Neuronal stem cell (in vitro differentiated cells): ENCODE results near the gene TIMM23.

Experiments
- DNase-seq: peaks from one replicate; pipeline ENCODE4 v3.0.0-alpha.2; 2013; ENCODE audit warnings: low spot score
- H2AFZ ChIP-seq: one replicate; pipeline ENCODE4 v1.6.1; 2013; ENCODE audit warnings: mild to moderate bottlenecking, low read length, inconsistent platforms
- H2AK5ac ChIP-seq: 2 replicates; pipeline ENCODE4 v1.6.1; 2013; ENCODE audit warnings: low read depth, mild to moderate bottlenecking, inconsistent platforms, low read length, moderate library complexity, mixed read lengths
- H2BK120ac ChIP-seq: 2 replicates; pipeline ENCODE4 v1.6.1; 2013; ENCODE audit warnings: low read depth, mild to moderate bottlenecking, inconsistent platforms, low read length, moderate library complexity, mixed read lengths
- H2BK12ac ChIP-seq: one replicate; pipeline ENCODE4 v1.6.1; 2013; ENCODE audit warnings: low read length, inconsistent platforms
- H2BK15ac ChIP-seq: 2 replicates; pipeline ENCODE4 v1.6.1; 2013; ENCODE audit warnings: mild to moderate bottlenecking, low read length, inconsistent platforms, mixed read lengths
- H2BK5ac ChIP-seq: one replicate; pipeline ENCODE4 v1.6.1; 2013; ENCODE audit warnings: inconsistent platforms, mild to moderate bottlenecking, low read length, moderate library complexity
- H3K14ac ChIP-seq: one replicate; pipeline ENCODE4 v1.6.1; 2013; ENCODE audit warnings: low read length, inconsistent platforms
- H3K18ac ChIP-seq: 2 replicates; pipeline ENCODE4 v1.6.1; 2013; ENCODE audit warnings: low read length, inconsistent platforms
- H3K23ac ChIP-seq: 2 replicates; pipeline ENCODE4 v1.6.1; 2013; ENCODE audit warnings: low read depth, mild to moderate bottlenecking, mixed read lengths, low read length, inconsistent platforms; ENCODE audit not compliant: poor library complexity
- H3K27ac ChIP-seq: replicated peaks from 3 replicates; pipeline ENCODE4 v1.5.1; 2013; ENCODE audit warnings: low read length, inconsistent platforms
- H3K27me3 ChIP-seq, 3 experiments: 2 replicates each; pipeline ENCODE4 v1.6.1; 2013; ENCODE audit warnings: low read length in 3 of 3, mild to moderate bottlenecking in 2 of 3, inconsistent platforms in 1 of 3, low read depth in 1 of 3, mixed read lengths in 1 of 3, moderate library complexity in 1 of 3; ENCODE audit not compliant: control insufficient read depth in 3 of 3, insufficient read depth in 3 of 3
- H3K36me3 ChIP-seq, 2 donors: replicated peaks in 1 of 2; 2 replicates each; pipeline ENCODE4 v1.6.1; 2013; ENCODE audit warnings: low read length in 2 of 2; ENCODE audit not compliant: control insufficient read depth in 2 of 2, insufficient read depth in 2 of 2
- H3K4ac ChIP-seq: 2 replicates; pipeline ENCODE4 v1.6.1; 2013; ENCODE audit warnings: inconsistent platforms, mild to moderate bottlenecking, low read length, moderate library complexity
- H3K4me1 ChIP-seq, 2 donors: 1 replicate in 1 of 2; 2 replicates in 1 of 2; pipeline ENCODE4 v1.6.1; 2013; ENCODE audit warnings: low read length in 2 of 2, low read depth in 1 of 2; ENCODE audit not compliant: control insufficient read depth in 2 of 2, insufficient read depth in 1 of 2
- H3K4me2 ChIP-seq: one replicate; pipeline ENCODE4 v1.6.1; 2013; ENCODE audit warnings: mild to moderate bottlenecking, low read length, inconsistent platforms; ENCODE audit not compliant: insufficient read depth, poor library complexity, severe bottlenecking
- H3K4me3 ChIP-seq, 2 donors: 2 replicates each; pipeline ENCODE4 v1.5.1; 2013; ENCODE audit warnings: low read length in 2 of 2, mild to moderate bottlenecking in 2 of 2, inconsistent platforms in 1 of 2, moderate library complexity in 1 of 2
- H3K79me1 ChIP-seq: one replicate; pipeline ENCODE4 v1.6.1; 2013; ENCODE audit warnings: low read depth, mild to moderate bottlenecking, inconsistent platforms, low read length, moderate library complexity
- H3K9ac ChIP-seq: one replicate; pipeline ENCODE4 v1.6.1; 2013; ENCODE audit warnings: mild to moderate bottlenecking, low read depth, low read length, inconsistent platforms; ENCODE audit not compliant: poor library complexity
- H3K9me3 ChIP-seq, 2 donors: replicated peaks in 1 of 2; 2 replicates each; pipeline versions ENCODE3 to v1.6.1; 2013; ENCODE audit warnings: low read length in 2 of 2, mild to moderate bottlenecking in 2 of 2, inconsistent platforms in 1 of 2, low read depth in 1 of 2, mixed read lengths in 1 of 2, moderate library complexity in 1 of 2; ENCODE audit not compliant: control insufficient read depth in 2 of 2, insufficient read depth in 1 of 2
- H4K8ac ChIP-seq: one replicate; pipeline ENCODE4 v1.6.1; 2013; ENCODE audit warnings: low read depth, mild to moderate bottlenecking, inconsistent platforms, low read length, moderate library complexity
- H4K91ac ChIP-seq: one replicate; pipeline ENCODE4 v1.6.1; 2013; ENCODE audit warnings: low read length, low read depth, mild to moderate bottlenecking, inconsistent platforms; ENCODE audit not compliant: poor library complexity
- WGBS, 2 donors: extraction: QIAGEN DNeasy Blood & Tissue Kit; methylation state at CpG; one replicate each; pipeline ENCODE4 v1.1.7; 2013; ENCODE audit warnings: missing lambda C conversion rate in 2 of 2, mixed read lengths in 1 of 2; ENCODE audit not compliant: insufficient read length in 2 of 2, insufficient replicate concordance in 1 of 2; ENCODE audit errors: extremely low coverage in 2 of 2; 5-methylcytosine and 5-hydroxymethylcytosine counted together

TIMM23 gene

DNA sequence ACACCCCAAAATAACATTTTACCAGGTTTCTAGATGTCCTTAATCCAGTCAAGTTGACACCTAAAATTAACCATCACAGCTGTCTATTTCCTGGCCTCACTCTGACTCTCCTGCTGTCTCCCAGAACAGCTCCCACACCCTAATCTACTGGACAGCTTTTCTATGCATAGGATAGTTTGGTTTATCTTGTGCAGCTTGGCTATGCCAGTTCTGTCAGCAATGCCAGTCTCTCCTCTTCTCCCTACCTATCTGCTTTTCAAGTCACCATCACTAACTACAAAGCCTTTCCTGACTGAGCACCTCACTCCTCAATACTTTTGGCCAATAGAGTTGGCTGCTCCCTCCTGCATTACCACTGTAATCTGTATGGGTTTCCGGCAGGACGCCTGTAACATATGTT, 53.1 kb downstream of the TIMM23 start:
- H3K14ac ChIP-seq = no peak overlapping the region
- H2BK5ac ChIP-seq = no peak overlapping the region
- no peak overlapping the region for H3K27ac ChIP-seq
- no peak overlapping the region for H2AK5ac ChIP-seq
- no peak overlapping the region for H4K91ac ChIP-seq
- H2BK15ac ChIP-seq = no peak overlapping the region
- H3K4me2 ChIP-seq = no peak overlapping the region
- H3K18ac ChIP-seq = no peak overlapping the region
- no CpG with 5 or more reads among the region's 2 CpGs for WGBS, 2 donors
- no peak overlapping the region for H3K4me3 ChIP-seq
- no peaks in the 10 kb centered on the region for H3K9me3 ChIP-seq
- peaks cover 3 to 12% of the 10 kb centered on the region in 2 donors for H3K4me1 ChIP-seq
- H4K8ac ChIP-seq = no peak overlapping the region
- no peak for DNase-seq
- peaks cover 6% of the 10 kb centered on the region for H3K79me1 ChIP-seq
- H3K36me3 ChIP-seq = peaks cover 0 to 7% of the 10 kb centered on the region in 2 donors
- no peak overlapping the region for H2BK12ac ChIP-seq
- no peaks in the 10 kb centered on the region for H3K27me3 ChIP-seq
- H3K4ac ChIP-seq = no peak overlapping the region
- H3K23ac ChIP-seq = no peak overlapping the region
- no peak overlapping the region for H2AFZ ChIP-seq
- H2BK120ac ChIP-seq = no peak overlapping the region
- H3K9ac ChIP-seq = no peak overlapping the region

DNA sequence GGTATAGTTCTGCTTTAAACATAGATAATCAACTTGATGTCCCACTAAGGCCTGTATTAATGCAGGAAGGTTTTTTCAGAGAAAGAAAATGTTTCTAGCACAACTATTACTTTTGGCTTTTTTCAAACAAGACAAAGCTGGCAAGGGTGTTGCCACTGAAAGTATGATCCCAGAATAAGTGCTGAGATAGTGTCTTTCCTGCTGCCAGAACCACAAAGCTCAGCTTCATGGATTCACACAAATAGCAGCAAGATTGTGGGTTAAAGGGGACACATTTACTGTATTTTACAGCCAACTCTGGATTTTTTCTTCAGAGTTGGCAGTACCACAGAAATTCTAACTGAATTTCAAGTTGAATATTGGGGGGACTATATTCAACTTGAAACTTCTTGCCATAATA, 53.8 kb downstream of the TIMM23 start:
- no peak overlapping the region for H2BK5ac ChIP-seq
- H2BK120ac ChIP-seq = no peak overlapping the region
- H3K9me3 ChIP-seq = no peaks in the 10 kb centered on the region
- no peak overlapping the region for H2AFZ ChIP-seq
- no peak overlapping the region for H3K27ac ChIP-seq
- no peak overlapping the region for H2BK12ac ChIP-seq
- peaks cover 0 to 7% of the 10 kb centered on the region in 2 donors for H3K36me3 ChIP-seq
- no peak overlapping the region for H4K91ac ChIP-seq
- H3K79me1 ChIP-seq = peaks cover 6% of the 10 kb centered on the region
- no peak overlapping the region for H3K4me2 ChIP-seq
- DNase-seq = no peak
- H3K9ac ChIP-seq = no peak overlapping the region
- H3K27me3 ChIP-seq = no peaks in the 10 kb centered on the region
- no peak overlapping the region for H3K14ac ChIP-seq
- H3K4me3 ChIP-seq = no peak overlapping the region
- no peak overlapping the region for H2BK15ac ChIP-seq
- no peak overlapping the region for H3K4ac ChIP-seq
- no peak overlapping the region for H3K23ac ChIP-seq
- H2AK5ac ChIP-seq = no peak overlapping the region
- no peak overlapping the region for H4K8ac ChIP-seq
- peaks cover 3 to 12% of the 10 kb centered on the region in 2 donors for H3K4me1 ChIP-seq
- no peak overlapping the region for H3K18ac ChIP-seq

DNA sequence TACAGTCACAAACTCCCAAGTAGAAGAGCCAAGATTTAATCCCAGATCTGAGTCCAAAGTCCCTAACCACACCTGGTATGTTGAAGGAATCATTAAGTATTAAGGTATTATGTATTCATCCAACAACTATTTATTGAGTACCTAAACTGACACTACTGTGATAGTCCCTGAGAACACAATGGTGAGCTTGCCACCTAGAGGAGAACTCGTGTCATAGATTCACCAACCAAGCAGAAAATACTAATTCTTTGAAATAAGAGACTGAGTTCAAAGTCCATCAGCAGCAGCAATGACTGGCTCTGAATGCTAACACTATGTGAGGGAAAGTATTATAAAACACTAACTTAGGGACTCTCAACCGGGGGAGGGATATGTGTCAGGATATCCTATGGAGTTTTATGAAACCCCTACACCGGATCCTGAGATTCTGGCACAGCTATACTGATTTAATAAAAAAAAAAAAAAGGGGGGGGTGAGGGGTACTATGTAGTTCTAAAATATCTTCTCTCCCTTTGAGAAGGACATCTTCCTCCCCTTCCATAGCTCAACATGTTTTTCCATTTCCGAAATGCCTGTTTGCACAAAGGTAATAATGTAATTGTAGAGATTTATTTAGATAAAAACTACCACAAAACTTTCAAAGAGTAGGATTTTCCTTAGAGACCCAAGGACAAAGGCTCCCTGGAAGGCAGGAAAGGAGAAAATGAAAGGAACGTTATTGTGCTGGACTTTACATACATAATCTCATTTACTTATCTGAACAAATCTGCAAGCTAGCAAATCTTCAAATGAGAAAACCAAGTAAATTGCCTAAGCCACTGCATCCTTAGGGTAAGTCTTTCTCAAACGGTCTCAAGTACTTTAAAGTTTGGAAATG, 56.5 kb downstream of the TIMM23 start:
- H3K9ac ChIP-seq = no peak overlapping the region
- H3K79me1 ChIP-seq = peaks cover 6% of the 10 kb centered on the region
- WGBS, 2 donors = no CpG with 5 or more reads among the region's 6 CpGs
- H3K27me3 ChIP-seq = no peaks in the 10 kb centered on the region
- H4K8ac ChIP-seq = no peak overlapping the region
- H3K27ac ChIP-seq = no peak overlapping the region
- peak; percentile 33 for DNase-seq
- H3K18ac ChIP-seq = no peak overlapping the region
- no peak overlapping the region for H2BK120ac ChIP-seq
- H3K4me1 ChIP-seq = peaks cover 3 to 9% of the 10 kb centered on the region in 2 donors
- H2BK5ac ChIP-seq = no peak overlapping the region
- H3K9me3 ChIP-seq = no peaks in the 10 kb centered on the region
- H2AK5ac ChIP-seq = no peak overlapping the region
- H3K36me3 ChIP-seq = peaks cover 0 to 4% of the 10 kb centered on the region in 2 donors
- H3K4me3 ChIP-seq = peak overlapping the region in 1 of 2 donors; percentile 64
- H2BK12ac ChIP-seq = no peak overlapping the region
- H3K14ac ChIP-seq = no peak overlapping the region
- H2AFZ ChIP-seq = no peak overlapping the region
- no peak overlapping the region for H3K4me2 ChIP-seq
- no peak overlapping the region for H2BK15ac ChIP-seq
- no peak overlapping the region for H4K91ac ChIP-seq
- no peak overlapping the region for H3K4ac ChIP-seq
- no peak overlapping the region for H3K23ac ChIP-seq

DNA sequence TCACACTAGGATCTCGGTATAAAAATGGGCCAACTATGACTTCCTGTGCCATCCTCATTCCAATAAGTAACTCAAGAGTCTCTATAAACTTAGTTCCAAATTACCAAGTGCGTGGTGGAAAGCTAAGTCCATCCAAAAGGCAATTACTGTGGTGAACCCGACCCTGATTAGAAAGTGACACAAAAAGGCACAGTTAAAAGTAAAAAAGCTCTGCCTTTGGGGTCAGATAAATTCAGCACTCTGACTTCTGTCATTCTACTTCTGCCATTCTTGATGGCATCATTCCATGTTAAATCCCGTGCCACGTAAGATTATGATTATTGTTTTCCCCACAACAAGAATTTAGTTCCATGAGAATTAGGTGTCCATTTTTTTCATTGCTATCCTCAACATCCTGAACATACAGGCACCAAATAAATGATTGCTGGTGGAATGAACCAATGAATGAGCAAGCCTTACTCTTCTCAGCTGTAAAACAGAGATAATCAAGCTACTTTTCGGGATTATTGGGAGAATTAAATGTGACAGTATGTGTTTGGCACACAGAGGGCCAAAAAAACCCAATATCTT, 57.3 kb downstream of the TIMM23 start:
- H3K27ac ChIP-seq = no peak overlapping the region
- no CpG with 5 or more reads among the region's 6 CpGs for WGBS, 2 donors
- H3K4me1 ChIP-seq = peaks cover 3 to 9% of the 10 kb centered on the region in 2 donors

More for the DNA sequence above, 57.3 kb downstream of the TIMM23 start:
- Histone ChIP-seq H3K79me1 (peaks cover 6% of the 10 kb centered on the region), H3K18ac (no peak overlapping the region), H4K8ac (no peak overlapping the region), H3K4me2 (peak overlapping the region; percentile 92), H2BK120ac (no peak overlapping the region), H4K91ac (no peak overlapping the region), H2BK5ac (no peak overlapping the region), H3K9me3 (no peaks in the 10 kb centered on the region), H2AFZ (peak overlapping the region; percentile 87), H3K14ac (no peak overlapping the region), H3K27me3 (no peaks in the 10 kb centered on the region), H3K4ac (no peak overlapping the region), H3K4me3 (peak overlapping the region; percentile 64 to 94), H2BK12ac (no peak overlapping the region), H3K9ac (peak overlapping the region; percentile 93), H2AK5ac (no peak overlapping the region), H3K23ac (no peak overlapping the region), H3K36me3 (peaks cover 0 to 4% of the 10 kb centered on the region in 2 donors), H2BK15ac (no peak overlapping the region)
- no peak for DNase-seq
